Globus pallidus (tissue), 1 donor: ENCODE data around the gene GUCY2D.
A peak's percentile ranks its signal among the peaks of the same experiment; 100 is the strongest.
"Not testable (repeated sequence)": the region's sequence is repeated elsewhere in the genome, so short reads cannot be mapped to it uniquely, and the experiment has no call there.

Experiments used
- DNase-seq: peaks from one replicate; pipeline ENCODE4 v3.0.0-alpha.2; 2015; ENCODE audit warnings: low spot score

GUCY2D gene

DNA sequence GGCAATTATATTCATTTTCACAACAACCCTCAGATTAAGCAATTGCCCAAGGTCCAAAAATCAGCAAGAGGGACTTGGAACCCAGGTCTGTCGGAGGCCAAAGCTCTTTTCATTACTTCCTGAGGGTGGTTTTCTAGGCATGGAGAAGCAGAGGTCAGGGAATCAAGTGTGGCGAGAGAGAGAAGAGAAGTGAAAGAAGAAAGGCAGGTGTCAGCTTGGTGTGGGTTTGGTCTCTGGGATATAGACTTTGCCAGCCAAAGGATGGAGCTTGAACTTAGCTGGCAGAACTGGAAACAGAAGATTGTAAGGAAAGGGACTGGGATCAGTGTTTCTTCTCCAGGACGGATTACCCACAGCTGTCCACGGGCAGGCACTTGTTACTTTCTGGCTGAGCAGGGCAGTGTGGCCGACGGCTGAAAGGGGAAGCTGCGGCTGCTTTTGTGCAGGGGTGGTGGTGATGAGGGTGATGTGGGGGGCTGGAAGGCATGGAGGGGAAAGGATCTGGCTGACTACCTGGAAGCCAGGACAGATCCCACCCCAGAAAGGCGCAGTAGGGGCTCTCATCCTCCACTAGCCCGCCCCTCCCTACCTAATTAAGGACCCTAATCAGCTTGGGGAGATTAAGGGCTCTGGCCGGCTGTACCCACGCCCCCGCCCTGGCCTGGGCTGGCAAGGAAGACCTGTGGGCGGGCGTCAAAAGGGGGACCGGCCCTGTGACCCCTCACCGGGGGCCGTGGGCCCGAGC lies at the start of gene GUCY2D:
Gene GUCY2D, plus strand, starts transcription at position 640 of the 745 bp plus-strand sequence. CDS start 433 bp downstream, outside the sequence.
- peak; percentile 17 for DNase-seq

DNA sequence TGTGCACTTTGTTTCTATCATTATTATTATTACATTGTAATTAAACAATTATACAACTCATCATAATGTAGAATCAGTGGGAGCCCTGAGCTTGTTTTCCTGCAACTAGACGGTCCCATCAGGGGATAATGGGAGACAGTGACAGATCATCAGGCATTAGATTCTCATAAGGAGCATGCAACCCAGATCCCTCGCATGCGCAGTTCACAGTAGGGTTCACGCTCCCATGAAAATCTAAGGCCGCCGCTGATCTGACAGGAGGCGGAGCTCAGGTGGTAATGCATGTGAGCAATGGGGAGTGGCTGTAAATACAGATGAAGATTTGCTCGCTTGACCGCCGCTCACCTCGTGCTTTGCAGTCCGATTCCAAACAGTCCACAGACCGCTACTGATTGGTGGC lies 49.1 kb upstream of the GUCY2D start:
- DNase-seq = not testable (repeated sequence)

DNA sequence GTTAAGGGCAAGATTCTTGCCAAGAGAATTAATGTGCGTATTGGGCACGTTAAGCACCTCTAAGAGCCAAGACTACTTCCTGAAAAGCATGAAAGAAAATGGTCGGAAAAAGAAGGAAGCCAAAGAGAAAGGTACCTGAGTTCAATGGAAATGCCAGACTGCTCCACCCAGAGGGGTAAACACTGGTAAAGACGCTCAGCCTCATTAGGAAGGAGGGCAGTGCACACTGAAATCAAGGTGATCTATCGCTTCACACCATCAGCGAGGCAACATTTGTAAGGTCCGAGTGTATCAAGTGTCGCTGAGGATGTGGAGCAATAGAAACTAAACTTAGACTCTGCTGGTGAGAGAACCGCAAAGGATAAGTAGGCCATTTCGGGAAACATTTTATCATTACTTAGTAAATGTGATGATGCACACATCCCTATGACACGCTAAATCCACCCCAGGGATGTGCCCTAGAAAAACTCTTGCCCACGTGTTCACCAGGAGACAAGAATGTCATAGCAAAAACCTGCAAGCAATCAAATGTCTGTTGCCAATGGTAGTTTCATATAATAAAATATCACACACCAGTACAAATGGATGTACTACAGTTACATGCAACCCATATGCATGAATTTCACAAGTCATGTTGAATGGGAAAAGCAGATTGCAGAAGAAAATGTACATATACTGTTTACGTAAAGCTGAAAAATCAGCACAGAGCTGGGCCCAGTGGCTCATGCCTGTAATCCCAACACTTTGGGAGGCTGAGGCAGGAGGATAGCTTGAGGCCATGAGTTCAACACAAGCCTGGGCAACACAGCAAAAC lies 46.8 kb upstream of the GUCY2D start:
- no peak for DNase-seq

DNA sequence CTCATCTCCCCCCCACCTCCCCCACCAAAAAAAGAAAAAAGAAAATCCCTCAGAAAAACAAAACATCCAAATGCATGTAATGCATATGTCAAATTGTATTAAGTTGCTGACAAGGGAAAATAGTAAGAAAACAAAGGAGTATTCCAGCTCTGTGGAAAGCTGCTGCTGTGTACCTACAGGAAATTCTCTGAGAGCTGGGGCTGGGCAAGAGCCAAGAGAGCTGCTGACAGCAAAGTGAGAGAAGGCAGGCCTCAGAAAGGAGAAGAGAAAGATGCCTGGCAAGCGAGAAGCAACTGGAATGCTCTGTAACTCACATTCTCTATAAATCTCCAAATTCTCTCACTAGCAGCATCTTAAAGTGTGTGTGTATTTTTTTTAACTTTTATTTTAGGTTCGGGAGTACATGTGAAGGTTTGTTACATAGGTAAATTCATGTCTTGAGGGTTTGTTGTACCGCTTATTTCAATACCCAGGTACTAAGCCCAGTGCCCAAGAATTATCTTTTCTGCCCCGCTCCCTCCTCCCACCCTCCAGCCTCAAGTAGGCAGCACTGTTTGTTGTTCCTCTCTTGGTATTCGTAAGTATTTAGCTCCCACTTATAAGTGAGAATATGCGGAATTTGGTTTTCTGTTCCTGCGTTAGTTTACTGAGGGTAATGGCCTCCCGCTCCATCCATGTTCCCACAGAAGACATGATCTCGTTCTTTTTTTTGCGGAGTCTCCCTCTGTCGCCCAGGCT lies 46.0 kb upstream of the GUCY2D start:
- no peak for DNase-seq

GRCh38 chr17:7959503-7960253 lies 42.7 kb upstream of the GUCY2D start:
- no peak for DNase-seq

DNA sequence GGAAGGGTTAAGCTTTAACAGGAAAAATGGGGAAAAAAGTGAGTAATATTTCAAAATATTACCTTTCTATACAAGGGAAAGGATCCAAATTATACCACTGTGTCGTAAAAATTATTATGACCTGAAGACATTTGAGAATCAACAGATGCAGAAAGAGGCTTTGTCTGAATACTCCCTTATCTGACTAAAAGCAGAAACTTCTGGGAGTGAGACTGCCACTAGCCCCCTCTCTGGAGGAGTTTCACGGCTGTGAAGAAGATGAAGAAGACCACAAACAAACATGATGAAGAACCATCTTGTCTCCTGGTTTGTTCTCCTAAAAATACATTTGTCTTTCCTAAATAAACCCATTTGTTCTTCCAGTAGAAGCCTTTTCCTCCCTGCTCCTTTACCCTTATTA lies 41.0 kb upstream of the GUCY2D start:
- no peak for DNase-seq

GRCh38 chr17:7967751-7968150 lies 34.7 kb upstream of the GUCY2D start:
- DNase-seq = no peak

GRCh38 chr17:7969433-7969832 lies 33.0 kb upstream of the GUCY2D start:
- no peak for DNase-seq

- no peak for DNase-seq
Observed at GRCh38 chr17:7971651-7972050, 30.8 kb upstream of the GUCY2D start.

GRCh38 chr17:7972131-7972785 lies 30.2 kb upstream of the GUCY2D start:
- DNase-seq = no peak

DNA sequence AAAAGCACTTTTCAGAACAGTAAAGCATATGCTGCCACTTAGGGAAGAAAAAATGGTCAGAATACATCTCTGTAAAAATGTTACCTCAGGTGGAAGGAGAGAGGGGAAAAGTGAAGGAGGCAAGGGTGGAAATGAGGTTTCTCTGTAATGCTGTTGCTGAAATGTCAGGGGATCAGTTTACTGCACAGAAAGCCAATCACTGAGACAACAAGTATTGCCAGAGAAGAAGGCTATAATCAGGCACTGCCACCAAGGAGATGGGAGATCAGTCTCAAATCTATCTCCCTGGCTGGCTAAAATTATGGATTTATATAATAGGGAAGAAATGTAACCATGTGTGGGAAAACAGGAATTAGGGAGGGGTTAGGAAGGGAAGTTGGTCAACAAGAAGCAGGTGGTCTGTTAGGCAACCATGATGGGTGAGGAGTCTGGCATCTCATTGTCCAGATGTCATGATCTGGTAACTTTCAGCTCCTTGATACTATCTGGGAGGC lies 27.7 kb upstream of the GUCY2D start:
- no peak for DNase-seq

DNA sequence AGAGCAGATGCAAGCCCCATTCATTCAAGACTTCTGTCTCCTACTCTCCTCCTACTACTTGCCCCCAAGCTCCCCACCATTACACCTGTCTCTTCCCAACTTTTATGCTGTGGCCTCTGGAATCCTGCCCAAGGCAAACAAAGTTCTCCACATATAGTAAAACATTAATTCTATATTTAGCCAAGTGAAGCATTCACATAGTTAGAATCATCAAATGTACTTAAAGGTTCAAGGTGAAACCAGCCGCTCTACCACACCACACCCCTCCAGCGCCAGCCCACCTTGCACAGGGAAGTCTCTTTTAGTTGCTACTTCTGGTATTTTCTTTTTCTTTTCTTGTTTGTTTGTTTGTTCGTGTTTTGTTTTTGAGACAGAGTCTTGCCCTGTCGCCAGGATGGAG lies 25.4 kb upstream of the GUCY2D start:
- no peak for DNase-seq

DNA sequence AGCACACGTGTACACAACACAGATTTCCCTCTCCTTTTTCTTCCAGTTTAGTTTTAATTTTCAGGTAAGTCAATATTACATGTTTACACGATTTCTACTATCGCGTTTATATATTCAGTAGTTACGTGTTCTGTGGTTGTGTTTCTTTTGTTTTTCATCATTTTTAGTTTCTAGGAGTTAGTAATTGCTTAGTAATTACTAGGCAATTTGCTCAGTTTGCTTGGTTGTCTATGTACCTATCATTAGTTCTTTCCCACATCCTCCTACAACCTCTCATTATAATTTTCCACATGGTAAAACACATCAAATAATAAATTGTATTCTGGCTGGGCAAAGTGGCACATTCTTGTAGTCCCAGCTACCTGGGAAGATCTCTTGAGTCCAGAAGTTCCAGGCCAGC lies 24.6 kb upstream of the GUCY2D start:
- DNase-seq = no peak

- no peak for DNase-seq
Observed at GRCh38 chr17:7982173-7982572, 20.2 kb upstream of the GUCY2D start.

DNA sequence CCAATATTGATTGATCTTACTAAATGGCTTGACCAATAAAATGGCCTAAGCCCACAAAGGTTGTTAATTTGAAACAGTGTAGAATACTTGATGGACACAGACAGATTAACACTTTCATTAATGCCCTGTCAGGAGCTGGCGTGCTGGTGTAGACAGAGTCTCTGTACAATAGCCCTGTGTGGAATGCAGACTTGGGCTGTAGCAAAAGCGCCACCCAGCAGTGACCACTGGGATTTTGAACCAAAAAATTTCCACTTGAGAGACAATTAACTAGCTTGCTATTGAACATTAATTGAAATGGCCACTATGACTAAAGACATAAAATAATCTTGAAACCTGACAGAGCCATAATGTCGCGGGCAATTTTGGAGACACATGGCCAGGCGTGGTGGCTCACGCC lies 19.7 kb upstream of the GUCY2D start:
- no peak for DNase-seq

- no peak for DNase-seq
Observed at GRCh38 chr17:7984904-7985303, 17.5 kb upstream of the GUCY2D start.

- DNase-seq = no peak
Observed at GRCh38 chr17:7987112-7987893, 15.1 kb upstream of the GUCY2D start.

GRCh38 chr17:7988750-7989178 lies 13.7 kb upstream of the GUCY2D start:
- peak; percentile 74 for DNase-seq

DNA sequence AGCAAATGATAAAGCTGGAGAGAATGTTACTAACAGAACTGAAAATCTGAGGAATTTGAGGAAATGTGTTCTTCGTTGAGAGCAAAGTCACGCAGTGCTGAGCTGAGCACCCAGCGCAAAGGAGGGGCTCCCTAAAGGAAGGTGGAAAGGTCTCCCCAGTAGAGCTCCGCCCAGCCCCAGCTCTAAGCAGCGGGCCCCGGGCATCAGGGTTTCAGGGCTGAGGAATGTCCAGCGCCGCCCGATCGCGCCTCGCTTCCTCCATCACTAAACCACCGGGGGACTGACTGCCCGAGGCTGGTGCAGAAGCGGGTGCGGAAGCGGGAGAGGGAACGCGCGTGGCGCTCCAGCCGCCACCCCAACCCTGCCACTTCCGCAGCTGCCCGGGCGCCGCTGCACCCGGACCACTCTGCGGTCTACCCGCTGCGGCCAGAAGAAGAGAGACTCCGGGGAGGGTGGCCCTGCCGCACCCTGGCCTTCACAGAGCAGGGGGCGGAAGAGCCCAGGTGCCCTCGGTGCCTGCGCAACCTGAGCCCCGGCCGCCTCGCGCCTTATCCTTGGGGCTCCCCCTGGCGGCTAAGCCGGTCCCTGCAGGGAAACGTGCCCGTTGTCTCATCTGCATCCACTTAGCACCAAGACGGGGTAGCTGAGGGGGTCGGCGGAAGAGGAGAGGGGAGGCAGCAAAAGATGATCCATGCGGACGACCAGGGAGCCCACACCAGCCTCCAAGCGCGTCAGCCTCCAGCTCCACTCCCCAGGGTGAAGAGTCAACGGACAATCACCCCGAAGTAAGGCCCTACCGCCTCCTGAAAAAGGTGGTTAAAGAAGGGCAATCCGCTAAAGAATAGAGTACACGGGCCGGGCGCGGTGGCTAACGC lies 12.4 kb upstream of the GUCY2D start:
- peak; percentile 51 for DNase-seq
